Measurements from ENCODE around the gene HRH1.

HRH1 gene

GRCh38 chr3:11273891-11274291 is 119.6 kb downstream of the HRH1 start:
- TF ChIP-seq CTCF (IDR thresholded peaks at IDR 0.05): no peak
- no peak overlapping the region for H3K27ac ChIP-seq

DNA sequence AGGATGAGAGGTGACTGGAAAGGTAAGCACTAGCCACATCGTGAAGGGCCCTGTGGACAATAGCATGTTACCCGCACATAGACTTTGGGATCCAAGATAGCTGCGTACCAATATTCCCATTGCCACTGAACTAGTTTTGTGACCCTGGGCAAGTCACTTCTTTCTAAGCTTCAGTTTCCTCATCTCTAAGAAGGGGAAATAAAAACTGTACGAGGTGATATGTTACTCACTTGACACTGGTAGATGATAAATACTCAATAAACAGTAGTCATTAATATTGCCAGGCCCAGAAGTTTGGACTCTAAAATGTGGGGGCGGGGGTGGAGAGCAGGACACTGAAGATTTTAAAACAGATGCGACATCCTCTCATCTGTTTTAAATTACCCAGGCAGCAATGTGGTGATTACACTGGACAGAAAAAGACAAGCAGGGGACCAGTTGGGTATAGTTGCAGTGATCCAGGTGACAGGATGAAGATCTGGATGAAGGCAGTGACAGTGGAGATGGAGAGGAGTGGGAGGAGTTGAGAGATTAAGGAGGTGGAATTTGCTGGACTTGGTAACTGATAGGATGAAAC is 120.4 kb downstream of the HRH1 start:
- H3K27ac ChIP-seq: no peak overlapping the region
- TF ChIP-seq ZFX (IDR thresholded peaks at IDR 0.05; ENCODE audit: borderline replicate concordance) (no peak), CTCF (IDR thresholded peaks at IDR 0.05) (no peak)

DNA sequence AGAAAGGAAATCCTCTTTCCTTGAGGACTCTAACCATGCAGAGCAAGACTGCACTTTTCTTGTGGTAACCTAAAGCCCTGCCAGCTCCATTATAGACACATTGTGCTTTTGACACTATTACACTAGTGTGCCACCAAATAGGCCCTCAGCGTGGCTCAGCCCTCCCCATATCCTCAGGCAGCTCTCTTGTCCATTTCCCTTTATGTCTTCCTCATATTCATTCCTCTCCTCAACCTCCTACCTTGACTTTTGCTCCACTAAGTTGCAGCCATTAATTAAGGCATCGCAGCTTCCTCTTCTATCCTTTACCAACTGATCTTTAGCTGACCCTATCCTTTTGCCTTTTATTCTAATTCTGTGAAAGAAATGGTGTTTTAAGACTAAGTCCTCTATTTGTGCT is 121.6 kb downstream of the HRH1 start:
- TF ChIP-seq CTCF (IDR thresholded peaks at IDR 0.05) (no peak), ZFX (IDR thresholded peaks at IDR 0.05; ENCODE audit: borderline replicate concordance) (no peak)
- H3K27ac ChIP-seq: no peak overlapping the region

GRCh38 chr3:11276901-11277300 is 122.6 kb downstream of the HRH1 start:
- no peak overlapping the region for H3K27ac ChIP-seq
- TF ChIP-seq CTCF (IDR thresholded peaks at IDR 0.05): no peak
- no peak for TF ChIP-seq ZFX (IDR thresholded peaks at IDR 0.05; ENCODE audit: borderline replicate concordance)

DNA sequence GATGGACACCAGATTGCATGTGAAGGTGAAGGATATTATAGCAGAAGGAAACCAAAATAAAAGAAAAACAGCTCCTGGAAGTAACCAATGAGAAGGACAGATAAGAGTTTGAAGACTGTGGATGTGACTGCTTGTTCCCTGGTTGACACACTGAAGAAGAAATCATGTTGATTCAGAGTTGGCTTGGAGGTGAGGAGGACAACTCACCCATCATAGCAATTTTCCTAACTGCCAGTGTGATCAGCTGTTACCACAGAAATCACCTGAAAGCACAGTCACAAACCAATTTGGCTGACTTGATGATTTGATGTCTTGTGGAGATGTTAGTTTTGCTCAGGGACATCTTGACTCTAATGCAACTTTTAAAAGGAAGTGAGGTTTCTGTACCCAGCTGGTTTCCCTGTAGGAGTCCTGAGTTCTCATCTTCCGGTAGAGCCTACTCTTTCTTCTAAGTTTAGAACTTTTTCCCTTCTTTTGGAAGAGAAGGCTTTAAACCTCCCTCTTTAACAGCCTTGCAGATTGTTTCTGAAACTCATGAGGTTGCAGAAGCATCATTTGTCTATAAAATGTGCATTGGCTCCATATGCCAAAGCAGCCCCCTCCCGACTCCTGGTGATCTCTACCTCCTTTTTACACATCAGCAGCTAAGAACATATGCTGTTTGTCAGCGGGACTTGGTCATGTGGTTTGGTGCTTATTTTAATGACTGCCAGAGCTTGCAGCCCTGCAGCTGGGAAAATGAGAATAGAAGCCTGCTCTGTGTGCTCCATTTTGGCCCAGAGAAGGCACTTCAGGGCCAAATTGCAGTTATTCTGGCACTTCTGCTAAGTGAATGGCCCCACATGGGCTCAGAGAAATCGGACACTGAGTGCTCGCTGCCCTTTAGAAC is 128.2 kb downstream of the HRH1 start:
- no peak overlapping the region for H3K27ac ChIP-seq
- TF ChIP-seq CTCF (IDR thresholded peaks at IDR 0.05) (no peak), ZFX (IDR thresholded peaks at IDR 0.05; ENCODE audit: borderline replicate concordance) (no peak)

DNA sequence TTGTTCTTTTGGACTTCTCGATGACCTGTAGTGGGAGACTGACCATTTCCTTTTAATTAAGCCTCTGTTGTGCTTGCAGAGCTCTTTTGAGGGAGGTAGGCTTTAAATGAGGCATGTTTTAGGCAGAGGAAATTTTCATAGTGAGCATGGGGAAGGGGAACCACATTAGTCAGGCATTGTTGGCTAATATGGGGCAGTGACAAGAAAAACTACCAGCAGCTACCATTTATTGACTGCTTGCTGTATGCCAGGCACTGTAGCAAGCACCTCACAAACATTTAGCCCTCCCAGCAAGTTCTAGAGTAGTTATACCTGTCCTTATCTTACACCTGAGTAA is 128.8 kb downstream of the HRH1 start:
- no peak for TF ChIP-seq CTCF (IDR thresholded peaks at IDR 0.05)
- TF ChIP-seq ZFX (IDR thresholded peaks at IDR 0.05; ENCODE audit: borderline replicate concordance): no peak
- no peak overlapping the region for H3K27ac ChIP-seq

GRCh38 chr3:11284011-11284410 is 129.7 kb downstream of the HRH1 start:
- TF ChIP-seq CTCF (IDR thresholded peaks at IDR 0.05): no peak
- TF ChIP-seq ZFX (IDR thresholded peaks at IDR 0.05; ENCODE audit: borderline replicate concordance): no peak
- H3K27ac ChIP-seq: no peak overlapping the region
